Measurements from ENCODE around the gene PARD6B.
A peak's percentile ranks its signal among the peaks of the same experiment; 100 is the strongest.

Gene PARD6B

GRCh38 chr20:50729901-50730764 is 1.2 kb upstream of the PARD6B start:
- peak overlapping the region; percentile 86 for H3K27ac Mint-ChIP-seq (ENCODE audit: low read depth)
- peaks cover 10% of the 10 kb centered on the region for H3K4me1 Mint-ChIP-seq

GRCh38 chr20:50730765-50731054 is 670 bp upstream of the PARD6B start:
- Mint-ChIP-seq H3K27ac (ENCODE audit: low read depth) (peak overlapping the region; percentile 86), H3K9me3 (no peaks in the 10 kb centered on the region), H3K4me3 (peak overlapping the region; percentile 88), H3K27me3 (no peaks in the 10 kb centered on the region), H3K4me1 (peaks cover 13% of the 10 kb centered on the region), H3K36me3 (ENCODE audit: insufficient read depth) (peaks cover 6% of the 10 kb centered on the region)
- no peak for ATAC-seq (replicated peaks; ENCODE audit: extremely low read depth, poor library complexity, severe bottlenecking)
- DNase-seq (ENCODE audit: low spot score in 2 of 2) = no peak

More at GRCh38 chr20:50729901-50730764, 1.2 kb upstream of the PARD6B start:
- Mint-ChIP-seq H3K27me3 (no peaks in the 10 kb centered on the region), H3K36me3 (ENCODE audit: insufficient read depth) (peaks cover 6% of the 10 kb centered on the region), H3K4me3 (peak overlapping the region; percentile 88), H3K9me3 (no peaks in the 10 kb centered on the region)
- ATAC-seq (replicated peaks; ENCODE audit: extremely low read depth, poor library complexity, severe bottlenecking) (no peak), DNase-seq (ENCODE audit: low spot score in 2 of 2) (no peak)

- peak overlapping the region; percentile 88 for H3K4me3 Mint-ChIP-seq
- no peak for DNase-seq (ENCODE audit: low spot score in 2 of 2)
These were observed 730 bp downstream of the PARD6B start for GRCh38 chr20:50731930-50732690.

GRCh38 chr20:50733644-50734349 is 2.4 kb downstream of the PARD6B start:
- H3K4me1 Mint-ChIP-seq = peaks cover 19% of the 10 kb centered on the region
- ATAC-seq (replicated peaks; ENCODE audit: extremely low read depth, poor library complexity, severe bottlenecking) = no peak
- no peaks in the 10 kb centered on the region for H3K9me3 Mint-ChIP-seq
- no peaks in the 10 kb centered on the region for H3K27me3 Mint-ChIP-seq
- no peak overlapping the region for H3K27ac Mint-ChIP-seq (ENCODE audit: low read depth)
- no peak for DNase-seq (ENCODE audit: low spot score in 2 of 2)
- H3K4me3 Mint-ChIP-seq = no peak overlapping the region
- H3K36me3 Mint-ChIP-seq (ENCODE audit: insufficient read depth) = peaks cover 6% of the 10 kb centered on the region

More at GRCh38 chr20:50731930-50732690, 730 bp downstream of the PARD6B start:
- no peak for ATAC-seq (replicated peaks; ENCODE audit: extremely low read depth, poor library complexity, severe bottlenecking)
- peaks cover 15% of the 10 kb centered on the region for H3K4me1 Mint-ChIP-seq
- no peak overlapping the region for H3K27ac Mint-ChIP-seq (ENCODE audit: low read depth)
- H3K36me3 Mint-ChIP-seq (ENCODE audit: insufficient read depth) = peaks cover 6% of the 10 kb centered on the region
- H3K27me3 Mint-ChIP-seq = no peaks in the 10 kb centered on the region
- H3K9me3 Mint-ChIP-seq = no peaks in the 10 kb centered on the region

GRCh38 chr20:50734730-50735679 is 3.6 kb downstream of the PARD6B start:
- Mint-ChIP-seq H3K36me3 (ENCODE audit: insufficient read depth) (peaks cover 6% of the 10 kb centered on the region), H3K27me3 (no peaks in the 10 kb centered on the region), H3K4me3 (no peak overlapping the region), H3K9me3 (no peaks in the 10 kb centered on the region), H3K27ac (ENCODE audit: low read depth) (no peak overlapping the region), H3K4me1 (peaks cover 19% of the 10 kb centered on the region)
- ATAC-seq (replicated peaks; ENCODE audit: extremely low read depth, poor library complexity, severe bottlenecking) (no peak), DNase-seq (ENCODE audit: low spot score in 2 of 2) (no peak)

GRCh38 chr20:50735813-50736212 is 4.4 kb downstream of the PARD6B start:
- ATAC-seq (replicated peaks; ENCODE audit: extremely low read depth, poor library complexity, severe bottlenecking) (no peak), DNase-seq (ENCODE audit: low spot score in 2 of 2) (no peak)
- Mint-ChIP-seq H3K9me3 (no peaks in the 10 kb centered on the region), H3K27me3 (no peaks in the 10 kb centered on the region), H3K36me3 (ENCODE audit: insufficient read depth) (peaks cover 4% of the 10 kb centered on the region), H3K27ac (ENCODE audit: low read depth) (no peak overlapping the region), H3K4me3 (no peak overlapping the region), H3K4me1 (peaks cover 19% of the 10 kb centered on the region)

- no peak overlapping the region for H3K27ac Mint-ChIP-seq (ENCODE audit: low read depth)
- H3K4me3 Mint-ChIP-seq = no peak overlapping the region
- peaks cover 16% of the 10 kb centered on the region for H3K4me1 Mint-ChIP-seq
- no peaks in the 10 kb centered on the region for H3K9me3 Mint-ChIP-seq
- H3K36me3 Mint-ChIP-seq (ENCODE audit: insufficient read depth) = peaks cover 3% of the 10 kb centered on the region
- no peaks in the 10 kb centered on the region for H3K27me3 Mint-ChIP-seq
- ATAC-seq (replicated peaks; ENCODE audit: extremely low read depth, poor library complexity, severe bottlenecking) (no peak), DNase-seq (ENCODE audit: low spot score in 2 of 2) (no peak)
These were observed 6.0 kb downstream of the PARD6B start for GRCh38 chr20:50737352-50737751.

GRCh38 chr20:50743087-50743486 is 11.7 kb downstream of the PARD6B start:
- Mint-ChIP-seq H3K27ac (ENCODE audit: low read depth) (no peak overlapping the region), H3K27me3 (no peaks in the 10 kb centered on the region), H3K9me3 (no peaks in the 10 kb centered on the region), H3K4me3 (no peak overlapping the region), H3K36me3 (ENCODE audit: insufficient read depth) (peaks cover 12% of the 10 kb centered on the region), H3K4me1 (peaks cover 6% of the 10 kb centered on the region)
- no peak for ATAC-seq (replicated peaks; ENCODE audit: extremely low read depth, poor library complexity, severe bottlenecking)
- no peak for DNase-seq (ENCODE audit: low spot score in 2 of 2)

- Mint-ChIP-seq H3K27ac (ENCODE audit: low read depth) (no peak overlapping the region), H3K27me3 (no peaks in the 10 kb centered on the region), H3K4me1 (peaks cover 6% of the 10 kb centered on the region), H3K36me3 (ENCODE audit: insufficient read depth) (peaks cover 14% of the 10 kb centered on the region), H3K9me3 (no peaks in the 10 kb centered on the region), H3K4me3 (no peak overlapping the region)
- ATAC-seq (replicated peaks; ENCODE audit: extremely low read depth, poor library complexity, severe bottlenecking) (no peak), DNase-seq (ENCODE audit: low spot score in 2 of 2) (no peak)
These were observed 12.9 kb downstream of the PARD6B start for GRCh38 chr20:50744143-50744792.

GRCh38 chr20:50745634-50746137 is 14.3 kb downstream of the PARD6B start:
- Mint-ChIP-seq H3K4me1 (peaks cover 6% of the 10 kb centered on the region), H3K36me3 (ENCODE audit: insufficient read depth) (peaks cover 14% of the 10 kb centered on the region), H3K27ac (ENCODE audit: low read depth) (peak overlapping the region; percentile 23), H3K9me3 (no peaks in the 10 kb centered on the region), H3K4me3 (no peak overlapping the region), H3K27me3 (no peaks in the 10 kb centered on the region)
- ATAC-seq (replicated peaks; ENCODE audit: extremely low read depth, poor library complexity, severe bottlenecking) (no peak), DNase-seq (ENCODE audit: low spot score in 2 of 2) (no peak)

GRCh38 chr20:50746138-50746940 is 15.0 kb downstream of the PARD6B start:
- Mint-ChIP-seq H3K4me3 (no peak overlapping the region), H3K9me3 (no peaks in the 10 kb centered on the region), H3K36me3 (ENCODE audit: insufficient read depth) (peaks cover 14% of the 10 kb centered on the region), H3K4me1 (peaks cover 6% of the 10 kb centered on the region), H3K27ac (ENCODE audit: low read depth) (peak overlapping the region; percentile 23), H3K27me3 (no peaks in the 10 kb centered on the region)
- no peak for DNase-seq (ENCODE audit: low spot score in 2 of 2)
- no peak for ATAC-seq (replicated peaks; ENCODE audit: extremely low read depth, poor library complexity, severe bottlenecking)

Data from central memory CD8-positive, alpha-beta T cell (primary cell).